ENCODE measurements around the gene GRIA4.
"Not testable (repeated sequence)": the region's sequence is repeated elsewhere in the genome, so short reads cannot be mapped to it uniquely, and the experiment has no call there.

Gene GRIA4

GRCh38 chr11:105719073-105719822, 109.4 kb downstream of the GRIA4 start:
- DNase-seq (ENCODE audit: low spot score), result peak; percentile 0

GRCh38 chr11:105720096-105720495, 110.2 kb downstream of the GRIA4 start:
- no peak for DNase-seq (ENCODE audit: low spot score)

- no peak for DNase-seq (ENCODE audit: low spot score)
Measured at GRCh38 chr11:105723269-105723668, 113.4 kb downstream of the GRIA4 start.

GRCh38 chr11:105732611-105733010, 122.7 kb downstream of the GRIA4 start:
- no peak for DNase-seq (ENCODE audit: low spot score)

- DNase-seq (ENCODE audit: low spot score), result no peak
Measured at GRCh38 chr11:105734426-105734825, 124.6 kb downstream of the GRIA4 start.

GRCh38 chr11:105738251-105738650, 128.4 kb downstream of the GRIA4 start:
- no peak for DNase-seq (ENCODE audit: low spot score)

GRCh38 chr11:105738986-105739795, 129.3 kb downstream of the GRIA4 start:
- DNase-seq (ENCODE audit: low spot score), result no peak

GRCh38 chr11:105740164-105740903, 130.5 kb downstream of the GRIA4 start:
- no peak for DNase-seq (ENCODE audit: low spot score)

GRCh38 chr11:105741488-105742020, 131.7 kb downstream of the GRIA4 start:
- DNase-seq (ENCODE audit: low spot score), result no peak

GRCh38 chr11:105754260-105754659, 144.4 kb downstream of the GRIA4 start:
- no peak for DNase-seq (ENCODE audit: low spot score)

GRCh38 chr11:105754716-105755115, 144.8 kb downstream of the GRIA4 start:
- DNase-seq (ENCODE audit: low spot score), result no peak

GRCh38 chr11:105757107-105757506, 147.2 kb downstream of the GRIA4 start:
- DNase-seq (ENCODE audit: low spot score), result no peak

GRCh38 chr11:105763594-105763993, 153.7 kb downstream of the GRIA4 start:
- DNase-seq (ENCODE audit: low spot score), result no peak

- DNase-seq (ENCODE audit: low spot score), result no peak
Measured at GRCh38 chr11:105767931-105768330, 158.1 kb downstream of the GRIA4 start.

- DNase-seq (ENCODE audit: low spot score), result no peak
Measured at GRCh38 chr11:105769627-105770026, 159.8 kb downstream of the GRIA4 start.

GRCh38 chr11:105773452-105773851, 163.6 kb downstream of the GRIA4 start:
- not testable (repeated sequence) for DNase-seq (ENCODE audit: low spot score)

GRCh38 chr11:105774899-105775298, 165.0 kb downstream of the GRIA4 start:
- DNase-seq (ENCODE audit: low spot score), result no peak

- DNase-seq (ENCODE audit: low spot score), result peak; percentile 1
Measured at GRCh38 chr11:105780781-105781525, 171.1 kb downstream of the GRIA4 start.

GRCh38 chr11:105781807-105782206, 171.9 kb downstream of the GRIA4 start:
- DNase-seq (ENCODE audit: low spot score), result no peak

- DNase-seq (ENCODE audit: low spot score), result no peak
Measured at GRCh38 chr11:105783216-105783615, 173.3 kb downstream of the GRIA4 start.

- not testable (repeated sequence) for DNase-seq (ENCODE audit: low spot score)
Measured at GRCh38 chr11:105785850-105786249, 176.0 kb downstream of the GRIA4 start.

GRCh38 chr11:105786741-105787140, 176.9 kb downstream of the GRIA4 start:
- no peak for DNase-seq (ENCODE audit: low spot score)

Measured in COLO829 (cell line).